ENCODE measurements around the gene SUFU. TPM values are rescaled to one million over a fixed set of nuclear protein-coding genes. Genes with fewer than 3 reads are reported as not detected.

SUFU gene
- total and polyA plus RNA-seq, 2 experiments from 2014 or later = 2.8 to 5.6 TPM

DNA sequence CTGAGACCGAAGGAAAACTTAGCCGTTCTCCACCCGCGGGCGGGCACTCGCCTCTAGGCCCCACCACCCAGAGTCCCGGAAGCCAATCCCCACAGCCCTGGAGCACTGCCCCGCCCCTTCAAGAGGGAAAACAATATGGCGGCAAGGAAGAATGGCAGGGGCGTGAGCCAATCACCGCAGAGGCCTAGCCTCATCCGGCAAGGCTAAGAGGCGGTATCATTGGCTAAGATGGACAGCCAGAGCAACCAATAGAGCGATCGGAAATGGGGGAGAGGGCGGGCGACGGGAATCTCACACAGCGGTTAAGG, 1.8 kb upstream of the SUFU start:
- Histone ChIP-seq H3K27me3 (ENCODE audit: insufficient read depth) (peaks cover 16% of the 10 kb centered on the region), H3K4me1 (ENCODE audit: insufficient read depth) (peaks cover 6% of the 10 kb centered on the region; the same call in 1 of the 2 replicates), H3K36me3 (ENCODE audit: insufficient read depth) (no peaks in the 10 kb centered on the region), H3K4me3 (peak overlapping the region; percentile 71), H3K4me2 (peak overlapping the region; percentile 91), H2AFZ (peak overlapping the region; percentile 90), H3K27ac (ENCODE audit: low read depth) (no peak overlapping the region), H4K20me1 (replicated peaks; ENCODE audit: insufficient read depth) (peaks cover 49% of the 10 kb centered on the region), H3F3A (replicated peaks; ENCODE audit: low read depth) (peaks cover 3% of the 10 kb centered on the region; the same call in 1 of the 2 replicates), H3K79me2 (replicated peaks; ENCODE audit: insufficient read depth) (peaks cover 47% of the 10 kb centered on the region), H3K9me2 (ENCODE audit: insufficient read depth) (no peaks in the 10 kb centered on the region)
- no peaks in the 10 kb centered on the region for H3K9me3 Mint-ChIP-seq
- peak; percentile 71 for ATAC-seq
- no peaks in the 10 kb centered on the region for H3K36me3 Mint-ChIP-seq (ENCODE audit: low read depth)
- TF ChIP-seq POLR2AphosphoS5 (IDR thresholded peaks at IDR 0.05; ENCODE audit: low read depth) = no peak; the same call in 1 of the 2 replicates
- peak; percentile 79 for TF ChIP-seq CREB1 (CRISPR knock-in tag; IDR thresholded peaks at IDR 0.05; ENCODE audit: low read depth)
- peaks cover 8% of the 10 kb centered on the region; the same call in 2 of the 3 replicates for H3K4me1 Mint-ChIP-seq
- DNase-seq (ENCODE audit: low spot score) = peak; percentile 99
- no peak overlapping the region for H3K4me3 Mint-ChIP-seq
- H3K27ac Mint-ChIP-seq = no peak overlapping the region
- peaks cover 7% of the 10 kb centered on the region for H3K27me3 Mint-ChIP-seq (ENCODE audit: insufficient read depth, low read depth, poor library complexity)

DNA sequence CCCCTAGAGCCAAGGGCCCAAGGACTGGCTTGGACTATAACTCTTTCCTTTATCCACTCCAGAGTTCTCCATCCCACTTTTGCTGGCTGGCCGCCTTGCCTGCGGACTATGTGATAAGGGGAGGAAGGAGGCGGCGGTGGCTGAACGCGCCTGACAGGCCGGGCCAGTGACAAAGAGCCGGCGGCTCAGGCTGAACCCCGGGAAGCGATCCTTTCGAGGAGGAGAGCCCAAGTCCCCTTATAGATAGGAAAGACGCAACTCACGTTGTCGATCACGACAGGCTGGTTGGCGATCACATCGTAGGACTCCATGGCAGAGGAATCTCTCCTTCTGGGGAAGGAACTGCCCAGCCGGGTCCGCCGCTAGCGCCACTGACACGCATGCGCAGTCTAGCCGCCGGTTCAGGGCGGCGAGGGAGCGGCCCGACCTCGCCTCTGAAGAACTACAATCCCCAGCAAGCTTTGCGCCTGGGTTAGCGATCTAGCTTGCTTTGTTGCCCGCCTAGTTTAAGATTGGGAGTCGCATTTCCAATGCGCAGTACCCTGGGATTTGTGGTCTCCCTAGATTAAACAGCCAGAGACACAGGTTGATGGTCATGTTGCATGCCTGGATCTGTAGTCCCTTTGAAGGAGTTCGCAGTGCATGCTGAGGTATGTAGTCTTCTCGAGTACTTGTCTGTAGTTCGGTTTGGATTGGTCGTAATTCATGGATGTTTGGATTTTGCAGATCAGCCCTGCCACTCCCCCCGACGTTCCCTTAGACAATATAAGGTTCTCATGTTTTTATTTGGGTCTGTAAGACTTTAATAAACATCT, 1.2 kb upstream of the SUFU start, which contains the start of gene ACTR1A:
TSS of gene ACTR1A (minus strand) at position 376 of the 815 bp plus-strand sequence. CDS start at position 311, 65 bp downstream.
- Histone ChIP-seq H3K79me2 (replicated peaks; ENCODE audit: insufficient read depth) (peaks cover 42% of the 10 kb centered on the region), H3K4me2 (peak within 1 kb of the TSS; percentile 91), H3K4me1 (ENCODE audit: insufficient read depth) (peaks cover 6% of the 10 kb centered on the region; the same call in 1 of the 2 replicates), H3K27ac (ENCODE audit: low read depth) (0 out of 2 replicates have a peak within 1 kb of the TSS, but pooled peaks have one; percentile 1), H4K20me1 (replicated peaks; ENCODE audit: insufficient read depth) (peaks cover 52% of the 10 kb centered on the region), H3K9me2 (ENCODE audit: insufficient read depth) (no peaks in the 10 kb centered on the region), H3K27me3 (ENCODE audit: insufficient read depth) (peaks cover 16% of the 10 kb centered on the region), H3F3A (replicated peaks; ENCODE audit: low read depth) (peaks cover 3% of the 10 kb centered on the region; the same call in 1 of the 2 replicates), H2AFZ (peak within 1 kb of the TSS; percentile 90), H3K36me3 (ENCODE audit: insufficient read depth) (no peaks in the 10 kb centered on the region), H3K4me3 (peak within 1 kb of the TSS; percentile 71)
- peaks cover 7% of the 10 kb centered on the region for H3K27me3 Mint-ChIP-seq (ENCODE audit: insufficient read depth, low read depth, poor library complexity)
- H3K36me3 Mint-ChIP-seq (ENCODE audit: low read depth) = no peaks in the 10 kb centered on the region
- no peaks in the 10 kb centered on the region for H3K9me3 Mint-ChIP-seq
- ATAC-seq (peak; percentile 80), DNase-seq (ENCODE audit: low spot score) (peak; percentile 99)
- H3K4me3 Mint-ChIP-seq = no peak within 1 kb of the TSS
- H3K4me1 Mint-ChIP-seq = peaks cover 8% of the 10 kb centered on the region; the same call in 2 of the 3 replicates
- H3K27ac Mint-ChIP-seq = no peak within 1 kb of the TSS
- peak; percentile 78 for TF ChIP-seq JUNB (IDR thresholded peaks at IDR 0.05; ENCODE audit: unreplicated experiment)
- no peak for TF ChIP-seq EZH2 (IDR thresholded peaks at IDR 0.05; ENCODE audit: low read depth, unreplicated experiment)
- peak; percentile 45; the same call in 1 of the 2 replicates for TF ChIP-seq NANOG (IDR thresholded peaks at IDR 0.05; ENCODE audit: borderline replicate concordance)
- TF ChIP-seq, protein P1, sequence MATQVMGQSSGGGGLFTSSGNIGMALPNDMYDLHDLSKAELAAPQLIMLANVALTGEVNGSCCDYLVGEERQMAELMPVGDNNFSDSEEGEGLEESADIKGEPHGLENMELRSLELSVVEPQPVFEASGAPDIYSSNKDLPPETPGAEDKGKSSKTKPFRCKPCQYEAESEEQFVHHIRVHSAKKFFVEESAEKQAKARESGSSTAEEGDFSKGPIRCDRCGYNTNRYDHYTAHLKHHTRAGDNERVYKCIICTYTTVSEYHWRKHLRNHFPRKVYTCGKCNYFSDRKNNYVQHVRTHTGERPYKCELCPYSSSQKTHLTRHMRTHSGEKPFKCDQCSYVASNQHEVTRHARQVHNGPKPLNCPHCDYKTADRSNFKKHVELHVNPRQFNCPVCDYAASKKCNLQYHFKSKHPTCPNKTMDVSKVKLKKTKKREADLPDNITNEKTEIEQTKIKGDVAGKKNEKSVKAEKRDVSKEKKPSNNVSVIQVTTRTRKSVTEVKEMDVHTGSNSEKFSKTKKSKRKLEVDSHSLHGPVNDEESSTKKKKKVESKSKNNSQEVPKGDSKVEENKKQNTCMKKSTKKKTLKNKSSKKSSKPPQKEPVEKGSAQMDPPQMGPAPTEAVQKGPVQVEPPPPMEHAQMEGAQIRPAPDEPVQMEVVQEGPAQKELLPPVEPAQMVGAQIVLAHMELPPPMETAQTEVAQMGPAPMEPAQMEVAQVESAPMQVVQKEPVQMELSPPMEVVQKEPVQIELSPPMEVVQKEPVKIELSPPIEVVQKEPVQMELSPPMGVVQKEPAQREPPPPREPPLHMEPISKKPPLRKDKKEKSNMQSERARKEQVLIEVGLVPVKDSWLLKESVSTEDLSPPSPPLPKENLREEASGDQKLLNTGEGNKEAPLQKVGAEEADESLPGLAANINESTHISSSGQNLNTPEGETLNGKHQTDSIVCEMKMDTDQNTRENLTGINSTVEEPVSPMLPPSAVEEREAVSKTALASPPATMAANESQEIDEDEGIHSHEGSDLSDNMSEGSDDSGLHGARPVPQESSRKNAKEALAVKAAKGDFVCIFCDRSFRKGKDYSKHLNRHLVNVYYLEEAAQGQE (IDR thresholded peaks at IDR 0.05; ENCODE audit: unreplicated experiment) = no peak
- TF ChIP-seq, protein P2, sequence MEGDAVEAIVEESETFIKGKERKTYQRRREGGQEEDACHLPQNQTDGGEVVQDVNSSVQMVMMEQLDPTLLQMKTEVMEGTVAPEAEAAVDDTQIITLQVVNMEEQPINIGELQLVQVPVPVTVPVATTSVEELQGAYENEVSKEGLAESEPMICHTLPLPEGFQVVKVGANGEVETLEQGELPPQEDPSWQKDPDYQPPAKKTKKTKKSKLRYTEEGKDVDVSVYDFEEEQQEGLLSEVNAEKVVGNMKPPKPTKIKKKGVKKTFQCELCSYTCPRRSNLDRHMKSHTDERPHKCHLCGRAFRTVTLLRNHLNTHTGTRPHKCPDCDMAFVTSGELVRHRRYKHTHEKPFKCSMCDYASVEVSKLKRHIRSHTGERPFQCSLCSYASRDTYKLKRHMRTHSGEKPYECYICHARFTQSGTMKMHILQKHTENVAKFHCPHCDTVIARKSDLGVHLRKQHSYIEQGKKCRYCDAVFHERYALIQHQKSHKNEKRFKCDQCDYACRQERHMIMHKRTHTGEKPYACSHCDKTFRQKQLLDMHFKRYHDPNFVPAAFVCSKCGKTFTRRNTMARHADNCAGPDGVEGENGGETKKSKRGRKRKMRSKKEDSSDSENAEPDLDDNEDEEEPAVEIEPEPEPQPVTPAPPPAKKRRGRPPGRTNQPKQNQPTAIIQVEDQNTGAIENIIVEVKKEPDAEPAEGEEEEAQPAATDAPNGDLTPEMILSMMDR (conservative IDR thresholded peaks at IDR 0.05; ENCODE audit: low read depth in 2 of 2) = no peak
- no peak for TF ChIP-seq STAT1 (IDR thresholded peaks at IDR 0.05; ENCODE audit: unreplicated experiment)
- TF ChIP-seq POLR2AphosphoS5 (IDR thresholded peaks at IDR 0.05; ENCODE audit: low read depth) = peak; percentile 79
- TF ChIP-seq, protein P3, sequence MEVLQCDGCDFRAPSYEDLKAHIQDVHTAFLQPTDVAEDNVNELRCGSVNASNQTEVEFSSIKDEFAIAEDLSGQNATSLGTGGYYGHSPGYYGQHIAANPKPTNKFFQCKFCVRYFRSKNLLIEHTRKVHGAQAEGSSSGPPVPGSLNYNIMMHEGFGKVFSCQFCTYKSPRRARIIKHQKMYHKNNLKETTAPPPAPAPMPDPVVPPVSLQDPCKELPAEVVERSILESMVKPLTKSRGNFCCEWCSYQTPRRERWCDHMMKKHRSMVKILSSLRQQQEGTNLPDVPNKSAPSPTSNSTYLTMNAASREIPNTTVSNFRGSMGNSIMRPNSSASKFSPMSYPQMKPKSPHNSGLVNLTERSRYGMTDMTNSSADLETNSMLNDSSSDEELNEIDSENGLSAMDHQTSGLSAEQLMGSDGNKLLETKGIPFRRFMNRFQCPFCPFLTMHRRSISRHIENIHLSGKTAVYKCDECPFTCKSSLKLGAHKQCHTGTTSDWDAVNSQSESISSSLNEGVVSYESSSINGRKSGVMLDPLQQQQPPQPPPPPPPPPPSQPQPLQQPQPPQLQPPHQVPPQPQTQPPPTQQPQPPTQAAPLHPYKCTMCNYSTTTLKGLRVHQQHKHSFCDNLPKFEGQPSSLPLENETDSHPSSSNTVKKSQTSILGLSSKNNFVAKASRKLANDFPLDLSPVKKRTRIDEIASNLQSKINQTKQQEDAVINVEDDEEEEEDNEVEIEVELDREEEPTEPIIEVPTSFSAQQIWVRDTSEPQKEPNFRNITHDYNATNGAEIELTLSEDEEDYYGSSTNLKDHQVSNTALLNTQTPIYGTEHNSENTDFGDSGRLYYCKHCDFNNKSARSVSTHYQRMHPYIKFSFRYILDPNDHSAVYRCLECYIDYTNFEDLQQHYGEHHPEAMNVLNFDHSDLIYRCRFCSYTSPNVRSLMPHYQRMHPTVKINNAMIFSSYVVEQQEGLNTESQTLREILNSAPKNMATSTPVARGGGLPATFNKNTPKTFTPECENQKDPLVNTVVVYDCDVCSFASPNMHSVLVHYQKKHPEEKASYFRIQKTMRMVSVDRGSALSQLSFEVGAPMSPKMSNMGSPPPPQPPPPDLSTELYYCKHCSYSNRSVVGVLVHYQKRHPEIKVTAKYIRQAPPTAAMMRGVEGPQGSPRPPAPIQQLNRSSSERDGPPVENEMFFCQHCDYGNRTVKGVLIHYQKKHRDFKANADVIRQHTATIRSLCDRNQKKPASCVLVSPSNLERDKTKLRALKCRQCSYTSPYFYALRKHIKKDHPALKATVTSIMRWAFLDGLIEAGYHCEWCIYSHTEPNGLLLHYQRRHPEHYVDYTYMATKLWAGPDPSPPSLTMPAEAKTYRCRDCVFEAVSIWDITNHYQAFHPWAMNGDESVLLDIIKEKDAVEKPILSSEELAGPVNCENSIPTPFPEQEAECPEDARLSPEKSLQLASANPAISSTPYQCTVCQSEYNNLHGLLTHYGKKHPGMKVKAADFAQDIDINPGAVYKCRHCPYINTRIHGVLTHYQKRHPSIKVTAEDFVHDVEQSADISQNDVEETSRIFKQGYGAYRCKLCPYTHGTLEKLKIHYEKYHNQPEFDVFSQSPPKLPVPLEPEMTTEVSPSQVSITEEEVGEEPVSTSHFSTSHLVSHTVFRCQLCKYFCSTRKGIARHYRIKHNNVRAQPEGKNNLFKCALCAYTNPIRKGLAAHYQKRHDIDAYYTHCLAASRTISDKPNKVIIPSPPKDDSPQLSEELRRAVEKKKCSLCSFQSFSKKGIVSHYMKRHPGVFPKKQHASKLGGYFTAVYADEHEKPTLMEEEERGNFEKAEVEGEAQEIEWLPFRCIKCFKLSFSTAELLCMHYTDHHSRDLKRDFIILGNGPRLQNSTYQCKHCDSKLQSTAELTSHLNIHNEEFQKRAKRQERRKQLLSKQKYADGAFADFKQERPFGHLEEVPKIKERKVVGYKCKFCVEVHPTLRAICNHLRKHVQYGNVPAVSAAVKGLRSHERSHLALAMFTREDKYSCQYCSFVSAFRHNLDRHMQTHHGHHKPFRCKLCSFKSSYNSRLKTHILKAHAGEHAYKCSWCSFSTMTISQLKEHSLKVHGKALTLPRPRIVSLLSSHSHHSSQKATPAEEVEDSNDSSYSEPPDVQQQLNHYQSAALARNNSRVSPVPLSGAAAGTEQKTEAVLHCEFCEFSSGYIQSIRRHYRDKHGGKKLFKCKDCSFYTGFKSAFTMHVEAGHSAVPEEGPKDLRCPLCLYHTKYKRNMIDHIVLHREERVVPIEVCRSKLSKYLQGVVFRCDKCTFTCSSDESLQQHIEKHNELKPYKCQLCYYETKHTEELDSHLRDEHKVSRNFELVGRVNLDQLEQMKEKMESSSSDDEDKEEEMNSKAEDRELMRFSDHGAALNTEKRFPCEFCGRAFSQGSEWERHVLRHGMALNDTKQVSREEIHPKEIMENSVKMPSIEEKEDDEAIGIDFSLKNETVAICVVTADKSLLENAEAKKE (CRISPR knock-in tag; IDR thresholded peaks at IDR 0.05) = no peak
